Breast epithelium (tissue), 3 donors: Measurements from ENCODE around the gene HOMER1.

Source experiments
- CTCF ChIP-seq, 3 donors: fragments of 450-650 bp; IDR thresholded peaks; one replicate each; pipeline ENCODE4 v1.5.1; 2016 to 2017; ENCODE audit warnings: antibody characterized with exemption in 3 of 3, mild to moderate bottlenecking in 3 of 3, moderate library complexity in 3 of 3
- POLR2AphosphoS5 ChIP-seq, 3 donors: sonication (generic); formaldehyde crosslinking; IDR thresholded peaks; one replicate each; pipeline ENCODE4 v1.6.1; 2017; ENCODE audit warnings: antibody characterized with exemption in 3 of 3

- TF ChIP-seq POLR2AphosphoS5 (IDR thresholded peaks at IDR 0.05) (no peak), CTCF (IDR thresholded peaks at IDR 0.05) (no peak)
These were observed at the start of gene HOMER1 for GRCh38 chr5:79513704-79514390.
